ENCODE data around the gene NDUFS2.

- TF ChIP-seq CTCF (IDR thresholded peaks at IDR 0.05), result no peak
- TF ChIP-seq POLR2A (IDR thresholded peaks at IDR 0.05), result no peak
These were observed 20.2 kb downstream of the NDUFS2 start for GRCh38 chr1:161222175-161223019.

Data from testis (tissue), 2 donors.